Thyroid gland (tissue), 4 donors: ENCODE measurements around the gene OSBPL5. TPM values are rescaled to one million over a fixed set of nuclear protein-coding genes. Genes with fewer than 3 reads are reported as not detected.

ENCODE experiments used
- DNase-seq, 2 donors: peaks; one replicate each; pipeline ENCODE4 v3.0.0-alpha.2; 2019
- H3K27ac ChIP-seq, 3 donors: fragments of 200-600 bp; sonication (generic); 1 replicate in 2 of 3; 2 replicates in 1 of 3; pipeline ENCODE4 v1.5.1; 2016 to 2019; ENCODE audit warnings: mild to moderate bottlenecking in 1 of 3, moderate library complexity in 1 of 3
- H3K27me3 ChIP-seq: fragments of 200-600 bp; sonication (generic); one replicate; pipeline ENCODE4 v1.5.1; 2019
- H3K36me3 ChIP-seq, 2 donors: fragments of 200-600 bp; sonication (generic); one replicate each; pipeline ENCODE4 v1.5.1; 2016 to 2019
- H3K4me1 ChIP-seq, 2 donors: fragments of 200-600 bp; sonication (generic); one replicate each; pipeline ENCODE4 v1.5.1; 2017 to 2019
- H3K4me3 ChIP-seq, 3 donors: fragments of 200-600 bp; sonication (generic); replicated peaks in 1 of 3; 1 replicate in 2 of 3; 2 replicates in 1 of 3; pipeline ENCODE4 v1.5.1; 2016; ENCODE audit warnings: mild to moderate bottlenecking in 1 of 3
- H3K9me3 ChIP-seq: fragments of 200-600 bp; sonication (generic); one replicate; pipeline ENCODE4 v1.5.1; 2017
- CTCF ChIP-seq, 6 experiments: fragments of 200-600 bp in 3 of 6; fragments of 450-650 bp in 3 of 6; sonication (generic) in 3 of 6; IDR thresholded peaks; one replicate each; pipeline ENCODE4 v1.5.1; 2016 to 2019; ENCODE audit warnings: antibody characterized with exemption in 6 of 6, mild to moderate bottlenecking in 2 of 6, inconsistent platforms in 1 of 6, moderate library complexity in 1 of 6
- POLR2A ChIP-seq, 2 donors: fragments of 450-650 bp; IDR thresholded peaks; one replicate each; pipeline ENCODE4 v1.6.1; 2017; ENCODE audit warnings: antibody characterized with exemption in 2 of 2, mild to moderate bottlenecking in 2 of 2, moderate library complexity in 1 of 2
- WGBS, 2 donors: methylation state at CpG; one replicate each; pipeline ENCODE4 v1.1.5; 2017; 5-methylcytosine and 5-hydroxymethylcytosine counted together
- intact Hi-C: fragments of 100-400 bp; cut with DNase I; formaldehyde crosslinking; loops from one replicate; pipeline ENCODE4 v1.15.1; 2023
- total RNA-seq, 4 donors: library from RNA; depleted of rRNA; stranded (reverse); fragments of >200 nt; gene quantifications; one replicate each; pipeline ENCODE4 v1.2.3, GENCODE V29; 2016

The OSBPL5 gene
- total RNA-seq, 4 donors from 2014 or later, result 24.2 to 46.7 (median 34.4) TPM

- Histone ChIP-seq H3K9me3 (no peaks in the 10 kb centered on the region), H3K27me3 (no peaks in the 10 kb centered on the region), H3K4me1 (no peaks in the 10 kb centered on the region), H3K36me3 (no peaks in the 10 kb centered on the region), H3K4me3 (no peak overlapping the region), H3K27ac (no peak overlapping the region)
- 94 to 98% methylated on average over 22 of the region's 23 CpGs for WGBS, 2 donors
- TF ChIP-seq CTCF (IDR thresholded peaks at IDR 0.05) (no peak), POLR2A (IDR thresholded peaks at IDR 0.05) (no peak)
- intact Hi-C loops, result loop anchor here (10.0 kb wide), 1 partner anchor 110 kb away; the partner anchor contains the start of gene MRGPRG
- no peak for DNase-seq
Observed at GRCh38 chr11:3104961-3105790, 59.9 kb downstream of the OSBPL5 start.

GRCh38 chr11:3104051-3104714 is 60.9 kb downstream of the OSBPL5 start:
- no peak overlapping the region for H3K27ac ChIP-seq
- H3K27me3 ChIP-seq, result no peaks in the 10 kb centered on the region
- intact Hi-C loops, result loop anchor here (10.0 kb wide), 1 partner anchor 111 kb away; the partner anchor contains the start of gene MRGPRG
- no peaks in the 10 kb centered on the region for H3K9me3 ChIP-seq
- no peak for DNase-seq
- 89 to 96% methylated on average over 18 to 22 of the region's 22 CpGs for WGBS, 2 donors
- no peak for TF ChIP-seq CTCF (IDR thresholded peaks at IDR 0.05)
- TF ChIP-seq POLR2A (IDR thresholded peaks at IDR 0.05), result no peak
- no peaks in the 10 kb centered on the region for H3K36me3 ChIP-seq
- no peak overlapping the region for H3K4me3 ChIP-seq
- H3K4me1 ChIP-seq, result no peaks in the 10 kb centered on the region

GRCh38 chr11:3103076-3103475 is 62.0 kb downstream of the OSBPL5 start:
- H3K4me1 ChIP-seq, result no peaks in the 10 kb centered on the region
- TF ChIP-seq CTCF (IDR thresholded peaks at IDR 0.05), result no peak
- no peak for TF ChIP-seq POLR2A (IDR thresholded peaks at IDR 0.05)
- no peaks in the 10 kb centered on the region for H3K36me3 ChIP-seq
- 82 to 94% methylated on average over 6 to 8 of the region's 11 CpGs for WGBS, 2 donors
- intact Hi-C loops, result loop anchor here (10.0 kb wide), 1 partner anchor 112 kb away; the partner anchor contains the start of gene MRGPRG
- H3K9me3 ChIP-seq, result no peaks in the 10 kb centered on the region
- no peak overlapping the region for H3K4me3 ChIP-seq
- H3K27me3 ChIP-seq, result no peaks in the 10 kb centered on the region
- no peak overlapping the region for H3K27ac ChIP-seq
- DNase-seq, result no peak

- H3K9me3 ChIP-seq, result no peaks in the 10 kb centered on the region
- intact Hi-C loops, result loop anchor here (10.0 kb wide), 1 partner anchor 112 kb away; the partner anchor contains the start of gene MRGPRG
- no peaks in the 10 kb centered on the region for H3K36me3 ChIP-seq
- no peak for DNase-seq
- no peak overlapping the region for H3K4me3 ChIP-seq
- no peak overlapping the region for H3K27ac ChIP-seq
- H3K27me3 ChIP-seq, result no peaks in the 10 kb centered on the region
- TF ChIP-seq POLR2A (IDR thresholded peaks at IDR 0.05), result no peak
- TF ChIP-seq CTCF (IDR thresholded peaks at IDR 0.05), result no peak
- 96 to 100% methylated on average over 5 of the region's 5 CpGs for WGBS, 2 donors
- no peaks in the 10 kb centered on the region for H3K4me1 ChIP-seq
Observed at GRCh38 chr11:3102641-3102921, 62.5 kb downstream of the OSBPL5 start.
